B cell (primary cell): ENCODE results near the gene ASIP. TPM values are rescaled to one million over a fixed set of nuclear protein-coding genes. Genes with fewer than 3 reads are reported as not detected.

Experiments
- ATAC-seq: fragments of 200-7000 bp; cut with Tn5 transposase; one replicate; pipeline ENCODE4 v1.10.0; 2021; ENCODE audit warnings: low read depth, mild to moderate bottlenecking, moderate number of reproducible peaks, moderate library complexity
- CTCF ChIA-PET: fragments of 350-600 bp; sonication (Branson Sonifier 250); formaldehyde crosslinking; loops from one replicate; lab custom pipeline; 2021; ENCODE audit warnings: antibody characterized with exemption, inconsistent platforms; lab: Charles Lee
- POLR2A ChIA-PET: fragments of 350-600 bp; sonication (Branson Sonifier 250); formaldehyde crosslinking; loops from one replicate; lab custom pipeline; 2021; ENCODE audit warnings: antibody characterized with exemption; lab: Charles Lee
- DNase-seq: peaks from one replicate; pipeline ENCODE4 v3.0.0; 2013
- H2AFZ ChIP-seq: 2 replicates; pipeline ENCODE4 v1.6.1; 2012; ENCODE audit warnings: mild to moderate bottlenecking, low read depth, low read length; ENCODE audit not compliant: insufficient read depth, poor library complexity, severe bottlenecking
- H3K27ac ChIP-seq, 2 donors: 1 replicate in 1 of 2; 2 replicates in 1 of 2; pipeline ENCODE4 v1.5.1; 2012 to 2013; ENCODE audit warnings: low read length in 2 of 2, mild to moderate bottlenecking in 2 of 2, moderate library complexity in 1 of 2
- H3K27me3 ChIP-seq, 4 experiments: fragments of 200-600 bp in 1 of 4; sonication (generic) in 1 of 4; replicated peaks in 1 of 4; 1 replicate in 2 of 4; 2 replicates in 2 of 4; pipeline versions ENCODE4 v1.6.1 to v1.7.0; 2013 to 2016; ENCODE audit warnings: low read length in 3 of 4, mild to moderate bottlenecking in 2 of 4, mixed read lengths in 1 of 4, moderate library complexity in 1 of 4; ENCODE audit not compliant: insufficient read depth in 4 of 4, control insufficient read depth in 3 of 4; ENCODE audit errors: control extremely low read depth in 1 of 4
- H3K36me3 ChIP-seq, 2 experiments: replicated peaks in 1 of 2; 1 replicate in 1 of 2; 2 replicates in 1 of 2; pipeline versions ENCODE4 v1.6.1 to v1.7.1; 2013; ENCODE audit warnings: low read length in 1 of 2; ENCODE audit not compliant: insufficient read depth in 2 of 2, control insufficient read depth in 1 of 2; ENCODE audit errors: control extremely low read depth in 1 of 2, extremely low read depth in 1 of 2
- H3K4me1 ChIP-seq, 2 donors: fragments of 200-600 bp in 1 of 2; sonication (generic) in 1 of 2; 1 replicate in 1 of 2; 2 replicates in 1 of 2; pipeline versions ENCODE4 v1.5.1 to v1.6.1; 2013 to 2017; ENCODE audit warnings: low read length in 2 of 2; ENCODE audit not compliant: control insufficient read depth in 2 of 2, insufficient read depth in 2 of 2
- H3K4me2 ChIP-seq: replicated peaks from 2 replicates; pipeline ENCODE3; 2012; ENCODE audit warnings: mild to moderate bottlenecking, low read depth, low read length; ENCODE audit not compliant: poor library complexity, severe bottlenecking
- H3K4me3 ChIP-seq, 5 experiments: fragments of 200-600 bp in 1 of 5; sonication (generic) in 1 of 5; 1 replicate in 3 of 5; 2 replicates in 2 of 5; pipeline versions ENCODE4 v1.5.1 to v1.7.0; 2011 to 2016; ENCODE audit warnings: low read length in 4 of 5, mild to moderate bottlenecking in 4 of 5, low read depth in 2 of 5, control low read depth in 1 of 5, moderate library complexity in 1 of 5; ENCODE audit not compliant: insufficient read depth in 1 of 5; ENCODE audit errors: control extremely low read depth in 1 of 5, extremely low read depth in 1 of 5
- H3K79me2 ChIP-seq: fragments of 200-600 bp; sonication (generic); one replicate; pipeline ENCODE4 v1.6.0; 2016; ENCODE audit warnings: low read length; ENCODE audit not compliant: control insufficient read depth, insufficient read depth
- H3K9ac ChIP-seq: fragments of 200-600 bp; sonication (generic); 2 replicates; pipeline ENCODE4 v1.6.1; 2017; ENCODE audit warnings: mild to moderate bottlenecking, low read length, moderate library complexity
- H3K9me3 ChIP-seq, 3 donors: one replicate each; pipeline versions ENCODE4 v1.6.1 to v1.7.1; 2013; ENCODE audit warnings: low read length in 2 of 3; ENCODE audit not compliant: control insufficient read depth in 2 of 3, insufficient read depth in 1 of 3; ENCODE audit errors: control extremely low read depth in 1 of 3
- H4K20me1 ChIP-seq: 2 replicates; pipeline ENCODE4 v1.6.0; 2012; ENCODE audit warnings: mild to moderate bottlenecking, low read length; ENCODE audit not compliant: insufficient read depth, control insufficient read depth, poor library complexity, severe bottlenecking
- H3K27ac Mint-ChIP-seq: one replicate; pipeline ENCODE4 v1.8.0; 2021; ENCODE audit warnings: mixed read lengths
- H3K27me3 Mint-ChIP-seq: one replicate; pipeline ENCODE4 v1.8.0; 2021; ENCODE audit warnings: mixed read lengths
- H3K4me1 Mint-ChIP-seq: one replicate; pipeline ENCODE4 v1.8.0; 2021; ENCODE audit warnings: mixed read lengths
- H3K4me3 Mint-ChIP-seq: one replicate; pipeline ENCODE4 v1.8.0; 2021; ENCODE audit warnings: mixed read lengths
- H3K9me3 Mint-ChIP-seq: one replicate; pipeline ENCODE4 v1.8.0; 2022; ENCODE audit warnings: mixed read lengths; ENCODE audit not compliant: insufficient read depth
- CTCF ChIP-seq: fragments of 200-600 bp; IDR thresholded peaks from one replicate; pipeline ENCODE4 v1.8.0; 2022; ENCODE audit warnings: antibody characterized with exemption, mild to moderate bottlenecking
- EZH2 ChIP-seq: IDR thresholded peaks from 2 replicates; pipeline ENCODE4 v1.6.1; 2012; ENCODE audit warnings: borderline replicate concordance, low read depth, mild to moderate bottlenecking, moderate library complexity, low read length; ENCODE audit not compliant: insufficient read depth, poor library complexity, severe bottlenecking
- WGBS: methylation state at CpG from one replicate; pipeline ENCODE4 v1.1.5; 2013; ENCODE audit warnings: missing lambda C conversion rate; ENCODE audit not compliant: insufficient coverage; 5-methylcytosine and 5-hydroxymethylcytosine counted together
- intact Hi-C: fragments of 100-400 bp; cut with micrococcal nuclease; formaldehyde crosslinking; loops from one replicate; pipeline ENCODE4 v1.10.0; 2022
- polyA plus RNA-seq: library from polyadenylated mRNA; depleted of rRNA; stranded (reverse); fragments of >200 nt; gene quantifications from 2 replicates; pipeline ENCODE4 v1.2.3, GENCODE V29; 2012
- total RNA-seq, 2 donors: library from RNA; stranded (reverse); fragments of 120-200 nt in 1 of 2; gene quantifications; 1 replicate in 1 of 2; 2 replicates in 1 of 2; pipeline versions ENCODE4 v1.2.3 to v1.2.4, GENCODE V29; 2013 to 2022

ASIP gene
- total and polyA plus RNA-seq, 2 donors (not counting 1 experiment from before 2014, with no cell fraction given): 0.24 TPM; not detected in 1

- Mint-ChIP-seq H3K4me1 (peaks cover 16% of the 10 kb centered on the region), H3K27ac (no peak overlapping the region), H3K9me3 (no peaks in the 10 kb centered on the region), H3K27me3 (peaks cover 13% of the 10 kb centered on the region), H3K4me3 (peak overlapping the region; percentile 39)
- peak overlapping the region; percentile 56 for H2AFZ ChIP-seq
- peak overlapping the region; percentile 55 for H3K4me2 ChIP-seq
- no peak overlapping the region for H3K4me3 ChIP-seq
- ChIA-PET POLR2A (interaction anchor here (0.6 kb wide), 1 partner anchor 94 kb away, joined by 12 read pairs; no protein-coding TSS in a partner anchor), CTCF (interaction anchor here (0.6 to 5.0 kb wide), 29 partner anchors 27 to 992 kb away, joined by 3 to 135 read pairs (median 6); partner anchors contain the start of genes DYNLRB1 and TP53INP2)
- intact Hi-C loops: loop anchor here (1.0 to 5.0 kb wide), 9 partner anchors 8 to 649 kb away; partner anchors contain the start of genes AHCY, DYNLRB1 and ITCH
- H4K20me1 ChIP-seq: no peaks in the 10 kb centered on the region
- H3K9ac ChIP-seq: peak overlapping the region; percentile 29
- H3K4me1 ChIP-seq: peaks cover 17 to 20% of the 10 kb centered on the region in 2 donors
- peak; percentile 33 for DNase-seq
- TF ChIP-seq EZH2: no peak
- no peak for TF ChIP-seq CTCF
- no peaks in the 10 kb centered on the region for H3K79me2 ChIP-seq
- H3K27ac ChIP-seq: no peak overlapping the region
- peaks cover 0 to 18% (median 13%) of the 10 kb centered on the region in 4 experiments for H3K27me3 ChIP-seq
- peaks cover 0 to 3% (median 0%) of the 10 kb centered on the region in 3 donors for H3K9me3 ChIP-seq
- WGBS: 17% methylated on average over 29 of the region's 45 CpGs
- no peak for ATAC-seq
- no peaks in the 10 kb centered on the region for H3K36me3 ChIP-seq
Observed at GRCh38 chr20:34311118-34312023, 70.1 kb downstream of the ASIP start.
